Testis (tissue), 3 donors: ENCODE results near the gene MYO1E. TPM values are rescaled to one million over a fixed set of nuclear protein-coding genes. Genes with fewer than 3 reads are reported as not detected.

ENCODE experiments used
- DNase-seq: peaks from one replicate; pipeline ENCODE4 v3.0.0-alpha.2; 2019
- H3K27ac ChIP-seq, 2 donors: fragments of 200-600 bp; sonication (generic); one replicate each; pipeline ENCODE4 v1.5.1; 2019
- H3K27me3 ChIP-seq: fragments of 200-600 bp; sonication (generic); one replicate; pipeline ENCODE4 v1.5.1; 2019
- H3K36me3 ChIP-seq: fragments of 200-600 bp; sonication (generic); one replicate; pipeline ENCODE4 v1.5.1; 2017; ENCODE audit warnings: low read depth; ENCODE audit errors: missing control alignments
- H3K4me1 ChIP-seq: fragments of 200-600 bp; sonication (generic); one replicate; pipeline ENCODE4 v1.5.1; 2019
- H3K4me3 ChIP-seq, 2 donors: fragments of 200-600 bp; sonication (generic); one replicate each; pipeline ENCODE4 v1.5.1; 2017 to 2019
- H3K9me3 ChIP-seq: fragments of 200-600 bp; sonication (generic); one replicate; pipeline ENCODE4 v1.5.1; 2017
- CTCF ChIP-seq, 3 experiments: fragments of 450-650 bp in 2 of 3; fragments of 200-600 bp in 1 of 3; sonication (generic) in 1 of 3; IDR thresholded peaks; one replicate each; pipeline ENCODE4 v1.5.1; 2016 to 2019; ENCODE audit warnings: antibody characterized with exemption in 3 of 3, mild to moderate bottlenecking in 2 of 3, moderate library complexity in 1 of 3
- POLR2A ChIP-seq: fragments of 450-650 bp; IDR thresholded peaks from one replicate; pipeline ENCODE4 v1.6.1; 2017; ENCODE audit warnings: antibody characterized with exemption, mild to moderate bottlenecking, moderate library complexity
- WGBS, 2 donors: methylation state at CpG; one replicate each; pipeline ENCODE4 v1.1.5; 2018; 5-methylcytosine and 5-hydroxymethylcytosine counted together
- intact Hi-C: fragments of 100-400 bp; cut with DNase I; formaldehyde crosslinking; loops from one replicate; pipeline ENCODE4 v1.15.1; 2023; ENCODE audit warnings: low total_unique reads
- microRNA counts, 2 donors: library from miRNA; unstranded; fragments of <30 nt; microRNA quantifications; one replicate each; lab custom pipeline; 2016
- microRNA-seq, 2 donors: library from miRNA; unstranded; fragments of <30 nt; microRNA quantifications; one replicate each; pipeline ENCODE4, GENCODE V29; 2016; ENCODE audit warnings: borderline number of aligned reads in 2 of 2, borderline replicate concordance in 1 of 2
- polyA plus RNA-seq: library from polyadenylated mRNA; stranded (reverse); fragments of 350-450 nt; fragmentation: Illumina TruSeq; extraction: RNeasy Lipid Tissue Mini Kit (QIAGEN cat#74804); gene quantifications from one replicate; pipeline ENCODE4 v1.2.3, GENCODE V29; 2014; ENCODE audit warnings: low read depth, low replicate concordance; ENCODE audit not compliant: insufficient read depth
- small RNA-seq, 2 donors: library from RNA; depleted of rRNA; stranded (forward); fragments of <200 nt; gene quantifications; one replicate each; pipeline ENCODE3, GENCODE V24; 2016
- total RNA-seq, 2 donors: library from RNA; depleted of rRNA; stranded (reverse); fragments of >200 nt; gene quantifications; one replicate each; pipeline ENCODE4 v1.2.3, GENCODE V29; 2016

The MYO1E gene
- total and polyA plus RNA-seq, 3 donors from 2014 or later, result 14.3 to 23.4 (median 22.5) TPM

DNA sequence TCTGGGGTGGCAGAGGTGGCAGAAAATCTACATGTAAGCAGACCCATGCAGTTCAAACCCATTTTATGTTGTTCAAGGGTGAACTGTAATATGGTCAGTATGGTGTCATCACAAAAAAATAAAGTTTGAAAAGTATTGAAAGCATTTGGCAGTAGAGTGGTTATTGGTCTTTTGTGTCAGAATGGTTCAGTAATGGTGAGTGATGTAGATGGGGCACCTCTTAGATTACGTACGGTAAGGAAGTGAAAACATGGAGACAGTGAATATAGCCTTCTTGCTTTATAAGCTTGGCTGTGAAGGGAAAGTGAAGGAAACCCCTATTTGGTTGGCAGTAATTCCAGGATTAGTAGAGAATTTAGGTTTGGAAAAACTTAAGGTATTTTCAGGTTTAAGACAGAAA, 284.9 kb downstream of the MYO1E start:
- intact Hi-C loops, result no loop called here
- H3K9me3 ChIP-seq, result no peaks in the 10 kb centered on the region
- 95 to 98% methylated on average over 2 of the region's 2 CpGs for WGBS, 2 donors
- H3K27me3 ChIP-seq, result no peaks in the 10 kb centered on the region
- no peak for DNase-seq
- TF ChIP-seq CTCF (IDR thresholded peaks at IDR 0.05) (no peak), POLR2A (no peak)
- no peak overlapping the region for H3K4me3 ChIP-seq
- no peaks in the 10 kb centered on the region for H3K36me3 ChIP-seq
- no peaks in the 10 kb centered on the region for H3K4me1 ChIP-seq
- H3K27ac ChIP-seq, result no peak overlapping the region

MicroRNA genes within 50 kb of the gene (microRNA counts, 767-probe panel; counts per million panel counts)
- microRNA hsa-miR-2116-5p (lab: Ali Mortazavi, UCI), result 0 to 152 counts per million in 2 donors

Small RNAs within 50 kb of the gene (microRNA-seq; reads per million reads assigned to microRNA genes)
- 2.1 to 2.8 reads per million in 2 donors for gene MIR2116

Small RNAs within 50 kb of the gene (small RNA-seq; reads per million reads assigned to genes)
- 0 reads per million in 2 donors for gene MIR2116
- 0 reads per million in 2 donors for gene RF00019
- 0 reads per million in 2 donors for gene RNU4-80P
- gene RNU6-212P, result 0 reads per million in 2 donors

Other genes with a start within 250 kb of the MYO1E start
- gene LDHAL6B, start 166.0 kb downstream of the MYO1E start, total RNA-seq, result 10 to 100 TPM; 18.6 to 22.6 TPM
- 119 TPM for gene LDHAL6B, start 166.0 kb downstream of the MYO1E start, polyA plus RNA-seq
- gene FAM81A, start 65.3 kb upstream of the MYO1E start, total RNA-seq, result 1 to 10 TPM; 5.1 to 5.6 TPM
- 4.4 TPM for gene FAM81A, start 65.3 kb upstream of the MYO1E start, polyA plus RNA-seq
- gene GCNT3, start 238.9 kb upstream of the MYO1E start, total RNA-seq, result 1 to 10 TPM; 2.5 to 3.0 TPM
- 15.4 TPM for gene GCNT3, start 238.9 kb upstream of the MYO1E start, polyA plus RNA-seq